GOT3 (cell line): ENCODE data around the gene PCBP4.
"Not testable (repeated sequence)": the region's sequence is repeated elsewhere in the genome, so short reads cannot be mapped to it uniquely, and the experiment has no call there.

Experiments used
- DNase-seq: peaks from one replicate; lab custom pipeline; 2025; ENCODE audit warnings: mixed read lengths; lab: John Stamatoyannopoulos, UW

Gene PCBP4

GRCh38 chr3:51938780-51939425 lies 28.4 kb downstream of the PCBP4 start:
- no peak for DNase-seq

DNA sequence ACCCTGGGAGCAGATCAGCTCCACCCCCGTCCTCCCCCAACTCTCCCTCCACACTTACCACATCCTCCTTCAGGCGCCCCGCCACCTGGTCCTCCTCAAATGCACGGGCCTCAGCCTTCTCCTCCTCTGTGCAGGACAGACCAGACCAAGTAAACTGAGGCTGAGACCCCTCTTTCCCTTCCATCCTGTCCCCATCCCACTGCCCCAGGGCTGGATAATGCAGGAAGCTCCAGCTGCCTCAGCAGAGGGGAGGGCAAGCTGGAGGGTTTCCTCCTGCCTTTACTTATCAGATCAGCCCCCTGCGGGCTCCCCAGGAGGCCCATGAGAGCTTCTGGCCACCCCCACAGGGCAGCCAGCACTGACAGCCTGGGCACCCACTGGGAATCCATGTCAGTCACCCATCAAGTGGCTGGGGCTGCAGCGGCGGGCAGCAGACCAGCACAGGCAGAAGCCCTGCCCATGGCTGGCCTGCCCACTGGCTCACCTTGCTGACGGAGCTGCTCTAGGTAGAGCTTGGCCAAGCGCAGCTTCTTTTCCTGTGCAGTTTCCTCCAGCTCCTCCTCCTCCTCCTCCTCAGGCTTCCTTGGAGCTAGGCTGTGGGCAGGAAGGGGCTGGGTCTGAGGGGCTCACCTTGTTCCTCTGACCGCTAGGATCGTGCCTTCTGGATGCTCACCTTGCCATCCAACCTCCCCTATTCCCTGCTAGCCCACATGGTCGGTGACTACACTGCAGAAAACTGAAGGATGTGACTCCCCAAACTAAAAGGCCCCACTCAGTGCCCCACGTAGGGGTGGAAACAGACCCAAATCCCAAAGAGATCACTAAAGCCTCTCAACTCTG lies 29.4 kb downstream of the PCBP4 start:
- no peak for DNase-seq

DNA sequence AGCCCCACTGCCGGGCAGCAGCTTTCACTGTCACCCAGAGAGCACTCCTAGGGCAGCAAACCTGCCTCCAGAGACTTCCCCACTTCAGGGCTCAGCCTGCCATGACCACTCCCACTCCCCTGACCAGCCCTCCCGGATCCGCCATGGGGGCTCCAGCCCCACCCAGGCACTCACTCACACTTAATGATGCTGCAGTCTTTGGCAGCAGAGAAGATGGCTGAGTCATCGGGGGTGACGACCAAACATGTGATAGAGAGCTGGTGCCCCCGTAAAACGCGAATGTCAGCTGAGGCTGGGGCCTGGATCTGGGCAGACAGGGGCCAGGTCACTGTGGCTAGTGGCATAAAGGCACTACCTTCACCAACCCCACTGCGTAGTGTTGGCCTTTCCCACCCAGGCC lies 30.2 kb downstream of the PCBP4 start:
- DNase-seq: no peak

DNA sequence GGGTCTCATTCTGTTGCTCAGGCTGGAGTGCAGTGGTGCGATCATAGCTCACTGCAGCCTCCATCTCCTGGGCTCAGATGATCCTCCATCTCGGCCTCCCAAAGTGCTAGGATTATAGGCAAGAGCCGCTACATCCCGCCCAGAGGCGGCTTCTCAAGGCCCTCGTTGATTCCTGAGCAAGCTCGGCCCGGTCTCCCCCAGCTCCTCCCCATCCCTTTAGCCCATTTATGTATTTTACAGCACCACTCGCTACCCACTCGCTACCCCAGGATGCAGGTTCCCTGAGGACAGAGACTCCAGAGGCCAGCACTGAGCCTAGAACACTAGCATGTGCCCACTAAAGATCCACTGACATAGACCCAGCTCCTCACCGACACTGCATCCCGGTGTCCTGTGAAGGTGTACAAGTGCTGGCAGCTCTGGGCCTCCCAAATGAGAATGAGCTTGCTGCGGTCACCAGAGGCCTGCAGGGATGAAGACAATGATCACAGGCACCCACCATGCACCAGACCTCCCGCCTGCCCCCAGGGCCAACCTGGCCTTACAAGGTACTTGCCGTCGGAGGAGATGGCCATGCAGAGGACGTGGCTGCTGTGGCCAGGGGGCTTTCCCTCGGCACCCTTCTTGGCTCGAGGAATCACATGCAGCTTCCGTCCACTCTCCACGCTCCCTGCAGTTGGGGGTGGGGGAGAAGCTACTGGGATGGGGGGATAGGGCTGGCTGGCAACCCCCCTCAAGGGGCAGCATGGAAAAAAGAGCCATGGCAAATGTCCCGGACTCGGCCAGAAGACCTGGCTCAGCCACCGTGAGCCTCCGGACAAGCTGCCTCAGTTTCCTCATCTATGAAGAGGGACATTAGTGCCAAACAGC lies 31.1 kb downstream of the PCBP4 start:
- no peak for DNase-seq

DNA sequence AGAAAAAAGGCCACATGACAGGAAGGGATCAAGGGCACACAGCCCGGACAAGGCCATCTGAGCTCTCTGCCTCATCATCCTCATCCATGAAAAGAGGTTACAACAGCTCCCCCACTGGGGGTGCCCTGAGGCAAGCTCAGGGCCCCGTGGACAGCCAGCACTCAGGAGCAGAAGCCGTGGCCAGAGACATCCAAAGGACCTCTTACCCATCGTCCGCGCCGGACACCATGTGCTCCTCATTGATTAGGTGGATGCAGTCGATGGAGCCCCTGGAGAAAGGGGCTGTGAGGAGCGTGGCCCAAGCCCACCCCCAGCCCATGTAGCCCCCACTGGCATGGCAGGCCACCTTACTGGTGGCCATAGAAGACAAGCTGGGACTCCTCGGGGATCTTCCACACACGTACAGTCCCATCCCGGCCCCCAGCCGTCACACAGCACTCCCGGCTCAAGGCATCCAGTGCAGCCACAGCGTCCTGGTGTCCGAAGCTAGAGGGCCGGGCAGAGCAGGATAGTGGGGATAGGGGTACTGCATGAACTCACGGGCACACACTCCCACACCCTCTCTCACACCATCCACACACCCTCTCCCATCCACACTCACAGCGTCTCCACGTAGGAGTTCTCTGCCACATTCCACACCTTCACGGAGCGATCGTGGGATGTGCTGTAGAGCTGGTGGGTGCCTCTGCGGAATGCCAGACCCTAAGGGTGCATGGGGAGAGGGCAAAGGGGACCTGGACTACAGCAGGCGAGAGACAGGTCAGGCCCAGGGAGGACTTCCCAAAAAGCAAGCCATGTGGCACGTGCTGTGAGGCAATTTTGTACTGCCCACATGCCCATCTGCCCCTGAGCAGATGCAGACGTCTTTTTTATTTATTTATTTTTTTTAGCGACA lies 32.0 kb downstream of the PCBP4 start:
- DNase-seq: no peak

GRCh38 chr3:51934139-51934850 lies 33.0 kb downstream of the PCBP4 start:
- DNase-seq: no peak

GRCh38 chr3:51933471-51934138 lies 33.6 kb downstream of the PCBP4 start:
- no peak for DNase-seq

DNA sequence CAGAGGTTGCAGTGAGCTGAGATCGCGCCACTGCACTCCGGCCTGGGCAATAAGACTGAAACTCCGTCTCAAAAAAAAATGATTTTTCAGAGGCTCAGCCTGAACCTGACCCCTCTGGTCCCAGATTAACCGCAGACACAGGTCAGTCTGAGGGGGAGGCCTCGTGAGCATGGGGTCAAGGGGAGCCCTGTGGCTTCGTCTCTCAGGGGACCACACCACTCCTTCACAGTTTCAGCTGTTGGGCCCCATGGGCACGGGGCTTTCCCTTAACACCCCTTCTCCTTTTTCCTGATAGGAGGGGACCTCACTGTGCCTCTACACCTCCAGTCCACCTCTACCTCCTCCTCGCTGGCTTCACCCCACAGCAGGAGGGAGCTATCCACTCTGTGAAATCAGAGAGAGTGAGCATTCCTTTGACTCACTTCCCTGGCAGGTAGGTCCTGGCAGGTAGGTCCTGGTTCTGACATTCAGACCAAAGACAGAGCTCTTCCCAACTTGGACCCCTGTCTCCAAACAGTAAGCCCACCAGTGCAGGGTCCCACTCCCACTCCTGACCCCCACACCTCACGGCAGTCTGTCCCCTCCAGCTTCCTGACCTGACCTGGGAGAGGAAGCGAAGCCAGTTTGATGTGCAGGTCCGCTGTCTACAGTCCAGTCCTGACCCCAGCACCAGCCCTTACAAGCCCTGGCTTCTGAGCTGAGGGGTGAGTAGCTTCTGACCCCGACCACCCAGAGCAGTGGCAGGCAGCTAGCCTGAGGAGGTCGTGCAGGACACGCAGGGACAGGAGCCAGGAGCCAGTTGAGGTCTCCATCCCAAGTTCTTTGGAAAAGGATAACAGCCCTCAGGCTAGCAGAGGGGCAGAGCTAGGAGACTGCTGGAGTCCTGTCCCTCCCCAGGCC lies 34.5 kb downstream of the PCBP4 start:
- no peak for DNase-seq

DNA sequence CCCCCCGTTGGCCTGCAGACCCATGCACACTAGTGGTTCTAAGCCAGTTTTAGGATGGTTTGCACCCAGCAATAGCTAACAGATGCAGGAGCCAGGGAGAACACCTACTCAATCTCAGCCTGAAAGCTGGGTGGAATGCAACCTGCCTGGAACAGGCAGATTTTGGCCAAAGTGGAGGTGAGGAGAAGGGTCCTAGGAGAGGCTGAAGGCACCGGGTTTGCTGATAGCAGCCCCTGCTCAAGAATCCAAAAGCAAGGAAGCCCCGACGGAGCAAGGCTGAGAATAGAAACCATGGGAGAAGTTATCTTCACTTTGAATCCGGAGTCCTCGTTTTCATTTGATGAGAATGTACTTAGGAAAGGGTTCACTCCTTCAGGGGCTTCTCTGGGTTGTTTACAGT lies 35.5 kb downstream of the PCBP4 start:
- no peak for DNase-seq

DNA sequence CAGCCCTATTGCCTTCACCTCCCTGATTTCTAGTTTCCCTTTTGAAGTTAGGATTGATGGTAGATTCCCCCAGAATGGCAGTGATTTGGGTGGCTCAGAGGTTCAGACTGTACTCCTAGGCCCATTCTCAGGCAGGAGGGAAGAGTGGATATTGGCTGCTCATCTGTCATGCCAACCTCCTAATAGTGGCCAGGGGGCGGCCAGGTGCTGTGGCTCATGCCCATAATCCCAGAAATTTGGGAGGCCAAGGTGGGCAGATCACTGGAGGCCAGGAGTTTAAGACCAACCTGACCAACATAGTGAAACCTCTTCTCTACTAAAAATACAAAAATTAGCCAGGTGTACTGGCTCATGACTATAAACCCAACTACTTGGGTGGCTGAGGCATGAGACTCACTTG lies 36.8 kb downstream of the PCBP4 start:
- DNase-seq: no peak

DNA sequence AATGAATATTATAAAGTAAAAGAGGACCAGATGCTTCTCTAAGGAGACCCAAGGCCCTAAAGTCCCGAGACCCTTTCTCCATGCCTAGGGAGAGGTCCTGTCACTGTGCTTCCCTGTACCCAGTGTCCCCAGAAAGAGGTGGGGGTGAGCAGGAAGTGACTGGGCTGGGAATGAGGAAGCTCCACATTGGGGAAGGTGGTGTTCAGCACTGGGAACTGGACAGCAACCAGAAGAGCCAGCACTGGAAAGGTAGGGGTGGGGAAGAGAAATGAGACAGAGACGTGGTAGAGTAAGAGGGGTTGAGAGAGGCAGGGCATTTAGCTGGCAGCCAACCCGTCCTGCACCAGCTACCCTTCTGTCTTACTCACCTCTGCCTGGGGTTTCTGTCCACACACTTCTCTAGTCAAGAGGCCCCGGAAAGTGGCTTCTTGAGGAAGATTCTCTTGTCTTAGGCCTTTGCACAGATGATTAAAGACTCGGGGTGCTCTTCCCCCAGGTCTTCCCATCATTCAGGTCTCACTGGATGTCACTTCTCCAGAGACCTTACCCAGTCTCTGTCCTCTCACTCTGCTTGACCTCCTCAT lies 37.7 kb downstream of the PCBP4 start:
- no peak for DNase-seq

- not testable (repeated sequence) for DNase-seq
These were observed 38.3 kb downstream of the PCBP4 start for GRCh38 chr3:51928981-51929380.

GRCh38 chr3:51928438-51928837 lies 38.8 kb downstream of the PCBP4 start:
- DNase-seq: no peak

GRCh38 chr3:51927061-51927977 lies 39.9 kb downstream of the PCBP4 start:
- DNase-seq: no peak

- DNase-seq: no peak
These were observed 46.1 kb downstream of the PCBP4 start for GRCh38 chr3:51921081-51921578.

DNA sequence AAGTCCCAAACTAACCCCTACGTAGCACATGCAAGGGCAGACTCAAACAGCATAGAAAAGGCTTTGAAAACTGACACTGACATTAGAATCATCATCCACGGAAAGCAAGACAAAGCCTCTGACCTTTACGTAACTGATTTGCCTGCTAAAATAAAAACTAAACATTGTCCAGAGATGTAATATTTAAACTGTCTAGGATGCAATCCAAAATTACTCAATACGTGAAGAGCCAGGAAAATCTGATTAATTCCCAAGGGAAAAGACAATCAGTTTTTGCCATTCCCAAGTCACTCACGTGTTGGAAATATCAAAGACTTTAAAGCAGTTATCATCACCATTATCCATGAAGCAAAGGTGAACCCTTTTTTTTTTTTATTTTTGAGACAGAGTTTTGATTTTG lies 50.8 kb downstream of the PCBP4 start:
- DNase-seq: no peak

DNA sequence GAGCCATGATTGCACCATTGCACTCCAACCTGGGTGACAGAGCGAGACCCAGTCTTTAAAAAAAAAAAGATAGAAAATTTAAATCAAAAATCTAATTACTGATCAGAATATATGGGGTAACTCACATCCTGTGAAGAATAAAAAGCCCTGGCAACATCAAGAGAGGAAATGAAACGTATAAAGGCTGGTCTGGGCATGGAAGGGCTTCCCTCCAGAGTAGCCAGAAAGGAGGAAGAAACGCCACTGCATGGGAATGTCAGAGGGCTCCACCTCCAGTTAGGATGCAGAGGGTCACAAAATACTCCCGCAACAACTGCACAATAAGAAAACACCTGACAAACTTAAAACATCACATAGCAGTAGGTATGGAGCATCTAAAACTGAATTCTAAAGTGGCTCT lies 59.2 kb downstream of the PCBP4 start:
- no peak for DNase-seq
